Measurements from ENCODE around the gene ANKRD34A. TPM values are rescaled to one million over a fixed set of nuclear protein-coding genes. Genes with fewer than 3 reads are reported as not detected.

Gene ANKRD34A
- total RNA-seq = 1 to 10 TPM; 2.0 to 2.2 TPM

DNA sequence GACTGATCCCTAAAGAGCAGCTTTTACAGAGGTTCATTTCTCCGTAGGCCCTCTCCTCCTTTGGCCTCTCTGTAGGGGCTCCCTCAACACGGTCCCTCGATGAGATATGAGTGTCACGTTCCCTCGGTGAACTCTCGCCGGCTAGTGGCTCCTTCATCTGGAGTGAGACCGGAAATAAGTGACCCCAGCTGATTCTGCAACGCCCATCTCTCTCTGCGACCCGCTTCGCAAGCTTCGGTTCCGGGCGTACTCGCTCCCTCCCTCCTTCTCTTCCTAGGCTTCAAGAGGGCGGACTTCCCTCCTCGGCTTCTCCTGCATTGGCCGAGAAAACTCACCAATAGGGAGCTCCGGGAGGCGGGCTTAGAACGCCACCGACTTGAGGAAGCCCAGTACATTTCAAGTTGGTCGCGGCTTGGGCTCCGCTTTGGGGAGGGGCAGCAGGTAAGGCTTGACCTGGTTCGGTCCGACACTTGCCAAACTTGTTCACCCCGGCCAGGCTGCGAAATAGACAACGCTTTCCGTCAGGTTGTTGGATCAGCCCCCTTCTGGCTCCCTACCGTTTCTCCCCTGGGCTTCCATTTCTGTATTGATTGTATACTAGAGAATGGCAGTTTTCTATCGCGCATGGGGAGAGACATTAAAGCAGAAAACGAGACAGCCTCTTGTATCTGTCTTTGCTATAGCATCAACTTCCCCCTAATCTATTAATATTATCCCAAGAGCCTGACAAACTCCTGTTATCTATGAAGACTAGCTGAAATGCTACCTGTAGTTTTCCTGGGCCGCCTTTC is at the start of gene ANKRD34A, which contains the start of gene POLR3GL:
Gene ANKRD34A (minus strand): TSS at position 248 of the 791 bp plus-strand sequence. CDS start 2,816 bp downstream, outside the sequence.
Gene POLR3GL (plus strand): TSS at position 363 of the 791 bp plus-strand sequence. CDS start 10,176 bp downstream, outside the sequence.
- H3K27me3 Mint-ChIP-seq = peaks cover 1% of the 10 kb centered on the region
- CTCF ChIA-PET = interaction anchor here (0.7 to 3.9 kb wide), 10 partner anchors 8 to 119 kb away, joined by 3 to 43 read pairs (median 5); partner anchors contain the start of genes NUDT17 and RBM8A
- peak within 1 kb of the TSS; percentile 95 for H3K4me3 Mint-ChIP-seq
- peaks cover 11% of the 10 kb centered on the region for H3K36me3 Mint-ChIP-seq (ENCODE audit: low read depth)
- H3K4me1 Mint-ChIP-seq = peaks cover 51% of the 10 kb centered on the region
- H3K9me3 Mint-ChIP-seq = peaks cover 7% of the 10 kb centered on the region
- DNase-seq = peak; percentile 97
- POLR2A ChIA-PET = interaction anchor here (0.6 to 1.4 kb wide), 6 partner anchors 9 to 87 kb away, joined by 3 to 6 read pairs (median 4); partner anchors contain the start of gene RBM8A
- peak within 1 kb of the TSS; percentile 89 for H3K27ac Mint-ChIP-seq

GRCh38 chr1:146013559-146013922 is 49.2 kb upstream of the ANKRD34A start:
- POLR2A ChIA-PET = no interaction called here
- Mint-ChIP-seq H3K27ac (no peak overlapping the region), H3K4me1 (peaks cover 16% of the 10 kb centered on the region), H3K36me3 (ENCODE audit: low read depth) (no peaks in the 10 kb centered on the region), H3K9me3 (no peaks in the 10 kb centered on the region), H3K27me3 (peaks cover 28% of the 10 kb centered on the region), H3K4me3 (no peak overlapping the region)
- CTCF ChIA-PET = interaction anchor here (0.7 to 1.9 kb wide), 3 partner anchors 37 to 168 kb away, joined by 3 to 5 read pairs (median 3); partner anchors contain the start of gene NUDT17
- DNase-seq = no peak

GRCh38 chr1:146012703-146013558 is 48.6 kb upstream of the ANKRD34A start:
- Mint-ChIP-seq H3K27me3 (peaks cover 22% of the 10 kb centered on the region), H3K9me3 (no peaks in the 10 kb centered on the region), H3K36me3 (ENCODE audit: low read depth) (no peaks in the 10 kb centered on the region), H3K4me1 (peaks cover 16% of the 10 kb centered on the region), H3K27ac (no peak overlapping the region), H3K4me3 (no peak overlapping the region)
- DNase-seq = peak; percentile 76
- POLR2A ChIA-PET = no interaction called here
- CTCF ChIA-PET = interaction anchor here (0.7 to 13.1 kb wide), 6 partner anchors 15 to 168 kb away, joined by 3 to 190 read pairs (median 4); partner anchors contain the start of gene NUDT17

GRCh38 chr1:146010126-146010738 is 45.9 kb upstream of the ANKRD34A start:
- Mint-ChIP-seq H3K27ac (no peak overlapping the region), H3K27me3 (peaks cover 3% of the 10 kb centered on the region), H3K36me3 (ENCODE audit: low read depth) (no peaks in the 10 kb centered on the region), H3K9me3 (no peaks in the 10 kb centered on the region), H3K4me1 (peaks cover 37% of the 10 kb centered on the region), H3K4me3 (no peak overlapping the region)
- POLR2A ChIA-PET = no interaction called here
- no peak for DNase-seq
- CTCF ChIA-PET = interaction anchor here (0.8 to 13.1 kb wide), 6 partner anchors 12 to 165 kb away, joined by 3 to 190 read pairs (median 4); partner anchors contain the start of genes NUDT17 and RBM8A

GRCh38 chr1:146007489-146008133 is 43.2 kb upstream of the ANKRD34A start:
- POLR2A ChIA-PET = no interaction called here
- no peaks in the 10 kb centered on the region for H3K9me3 Mint-ChIP-seq
- H3K27ac Mint-ChIP-seq = peak overlapping the region; percentile 81
- CTCF ChIA-PET = interaction anchor here (0.7 to 13.1 kb wide), 25 partner anchors 10 to 162 kb away, joined by 3 to 190 read pairs (median 5); partner anchors contain the start of genes ANKRD34A, HJV, NUDT17 and PIAS3
- no peak for DNase-seq
- no peak overlapping the region for H3K4me3 Mint-ChIP-seq
- no peaks in the 10 kb centered on the region for H3K36me3 Mint-ChIP-seq (ENCODE audit: low read depth)
- no peaks in the 10 kb centered on the region for H3K27me3 Mint-ChIP-seq
- peaks cover 45% of the 10 kb centered on the region for H3K4me1 Mint-ChIP-seq

- peaks cover 2% of the 10 kb centered on the region for H3K36me3 Mint-ChIP-seq (ENCODE audit: low read depth)
- no peak for DNase-seq
- no peak overlapping the region for H3K4me3 Mint-ChIP-seq
- H3K27me3 Mint-ChIP-seq = no peaks in the 10 kb centered on the region
- ChIA-PET CTCF (interaction anchor here (0.7 to 13.1 kb wide), 3 partner anchors 16 to 32 kb away, joined by 3 to 190 read pairs (median 3); no protein-coding TSS in a partner anchor), POLR2A (no interaction called here)
- H3K4me1 Mint-ChIP-seq = peaks cover 68% of the 10 kb centered on the region
- peak overlapping the region; percentile 51 for H3K27ac Mint-ChIP-seq
- H3K9me3 Mint-ChIP-seq = no peaks in the 10 kb centered on the region
Observed at GRCh38 chr1:146001709-146002108, 37.3 kb upstream of the ANKRD34A start.

DNA sequence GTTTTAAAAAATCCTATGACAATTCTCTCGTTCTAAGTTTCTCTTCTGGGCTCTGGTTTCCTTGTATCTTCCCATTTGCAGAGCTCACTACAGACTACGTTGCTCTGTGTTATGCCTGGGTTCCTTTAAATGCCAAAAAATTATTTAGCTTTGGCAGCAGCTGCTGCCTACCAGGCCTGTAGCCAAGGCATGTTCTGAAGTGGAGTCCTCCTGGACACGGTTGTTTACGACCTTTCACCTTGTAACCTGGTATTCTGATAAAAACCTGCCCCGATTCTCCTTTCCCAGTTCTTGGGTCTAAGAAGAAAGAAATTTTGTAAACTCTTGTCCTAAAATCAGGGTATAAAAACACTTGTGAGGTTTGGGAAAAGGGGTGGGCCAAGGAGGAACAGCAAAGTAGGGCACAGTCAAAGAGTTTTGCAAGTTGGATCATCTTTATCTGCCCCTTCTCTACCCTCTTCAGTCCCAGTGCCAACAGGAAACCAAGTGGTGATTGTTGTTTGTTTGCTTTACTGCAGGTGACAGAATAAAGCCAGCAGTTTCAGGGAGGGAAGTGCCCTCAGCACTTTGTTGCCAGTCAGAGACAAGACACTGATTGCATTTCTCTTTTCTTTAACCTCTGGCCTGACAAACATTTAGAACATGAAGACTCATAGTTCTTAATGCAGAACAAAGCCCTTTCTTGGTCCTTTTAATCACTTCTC is 35.1 kb upstream of the ANKRD34A start:
- ChIA-PET POLR2A (no interaction called here), CTCF (interaction anchor here (13.1 kb wide), 1 partner anchor 21 kb away, joined by 190 read pairs; no protein-coding TSS in a partner anchor)
- H3K4me1 Mint-ChIP-seq = peaks cover 49% of the 10 kb centered on the region
- peaks cover 24% of the 10 kb centered on the region for H3K36me3 Mint-ChIP-seq (ENCODE audit: low read depth)
- no peaks in the 10 kb centered on the region for H3K9me3 Mint-ChIP-seq
- H3K27ac Mint-ChIP-seq = peak overlapping the region; percentile 99
- H3K27me3 Mint-ChIP-seq = no peaks in the 10 kb centered on the region
- peak overlapping the region; percentile 60 for H3K4me3 Mint-ChIP-seq
- peak; percentile 53 for DNase-seq

DNA sequence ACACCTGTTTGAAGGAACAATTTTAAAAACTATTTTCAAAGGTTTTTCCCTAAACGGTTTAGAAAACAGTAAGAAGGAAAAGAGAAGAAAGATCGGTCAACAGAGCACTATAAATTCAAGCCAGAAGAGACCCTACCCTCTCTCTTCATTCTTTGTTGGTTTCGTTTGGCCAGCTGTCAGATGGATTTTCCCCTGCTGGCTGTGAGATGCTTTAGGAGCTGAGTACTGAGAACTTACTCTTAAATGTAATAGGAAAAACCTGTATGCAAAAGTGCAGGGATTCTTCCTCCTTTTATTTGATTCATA is 33.3 kb upstream of the ANKRD34A start:
- DNase-seq = no peak
- CTCF ChIA-PET = interaction anchor here (0.6 to 13.2 kb wide), 6 partner anchors 9 to 44 kb away, joined by 3 to 154 read pairs (median 4); no protein-coding TSS in a partner anchor
- Mint-ChIP-seq H3K27me3 (no peaks in the 10 kb centered on the region), H3K9me3 (no peaks in the 10 kb centered on the region), H3K4me1 (peaks cover 58% of the 10 kb centered on the region), H3K36me3 (ENCODE audit: low read depth) (peaks cover 42% of the 10 kb centered on the region), H3K4me3 (peak overlapping the region; percentile 94), H3K27ac (peak overlapping the region; percentile 99)
- POLR2A ChIA-PET = interaction anchor here (3.0 kb wide), 1 partner anchor 18 kb away, joined by 22 read pairs; no protein-coding TSS in a partner anchor

- ChIA-PET CTCF (interaction anchor here (1.3 to 13.2 kb wide), 4 partner anchors 9 to 39 kb away, joined by 3 to 154 read pairs (median 8); no protein-coding TSS in a partner anchor), POLR2A (interaction anchor here (0.7 to 3.0 kb wide), 3 partner anchors 17 to 70 kb away, joined by 3 to 22 read pairs (median 4); partner anchors contain the start of gene RBM8A)
- Mint-ChIP-seq H3K27me3 (no peaks in the 10 kb centered on the region), H3K36me3 (ENCODE audit: low read depth) (peaks cover 46% of the 10 kb centered on the region), H3K27ac (peak overlapping the region; percentile 99), H3K4me3 (peak overlapping the region; percentile 94), H3K4me1 (peaks cover 63% of the 10 kb centered on the region), H3K9me3 (no peaks in the 10 kb centered on the region)
- peak; percentile 78 for DNase-seq
Observed at GRCh38 chr1:145997016-145997717, 32.8 kb upstream of the ANKRD34A start.

GRCh38 chr1:145996433-145997015 is 32.1 kb upstream of the ANKRD34A start, which contains the start of gene TXNIP:
Gene TXNIP (minus strand): TSS chr1:145996579. CDS start chr1:145996266, 313 bp downstream.
- H3K4me3 Mint-ChIP-seq = peak within 1 kb of the TSS; percentile 94
- H3K27ac Mint-ChIP-seq = peak within 1 kb of the TSS; percentile 99
- H3K36me3 Mint-ChIP-seq (ENCODE audit: low read depth) = peaks cover 52% of the 10 kb centered on the region
- no peaks in the 10 kb centered on the region for H3K9me3 Mint-ChIP-seq
- POLR2A ChIA-PET = interaction anchor here (0.6 to 3.0 kb wide), 4 partner anchors 17 to 69 kb away, joined by 3 to 22 read pairs (median 4); partner anchors contain the start of gene RBM8A
- no peaks in the 10 kb centered on the region for H3K27me3 Mint-ChIP-seq
- peak; percentile 96 for DNase-seq
- peaks cover 62% of the 10 kb centered on the region for H3K4me1 Mint-ChIP-seq
- CTCF ChIA-PET = interaction anchor here (1.0 to 13.2 kb wide), 2 partner anchors 8 to 18 kb away, joined by 3 to 154 read pairs; no protein-coding TSS in a partner anchor

Data from activated CD4-positive, alpha-beta T cell treated with anti-CD3 and anti-CD28 coated beads, Interleukin-2, amount 10 ng/mL, durations not matched to agents 7 days and 5 days (primary cell).